ENCODE data around the gene AKAP13.

GRCh38 chr15:85458764-85459163 lies 78.4 kb downstream of the AKAP13 start:
- TF ChIP-seq ZNF639 (tag by site-specific recombination; IDR thresholded peaks at IDR 0.05) (no peak), ZNF658 (tag by site-specific recombination; IDR thresholded peaks at IDR 0.05) (no peak), ZNF324 (tag by site-specific recombination; IDR thresholded peaks at IDR 0.05) (no peak), ZBTB8A (tag by site-specific recombination; IDR thresholded peaks at IDR 0.05) (no peak), TCF7L2 (IDR thresholded peaks at IDR 0.05; ENCODE audit: borderline replicate concordance, low read depth, low read length) (no peak), ZNF140 (tag by site-specific recombination; IDR thresholded peaks at IDR 0.05) (no peak), ZNF423 (tag by site-specific recombination; IDR thresholded peaks at IDR 0.05) (no peak), PRDM10 (tag by site-specific recombination; IDR thresholded peaks at IDR 0.05) (no peak)
- TF ChIP-seq, protein P1, sequence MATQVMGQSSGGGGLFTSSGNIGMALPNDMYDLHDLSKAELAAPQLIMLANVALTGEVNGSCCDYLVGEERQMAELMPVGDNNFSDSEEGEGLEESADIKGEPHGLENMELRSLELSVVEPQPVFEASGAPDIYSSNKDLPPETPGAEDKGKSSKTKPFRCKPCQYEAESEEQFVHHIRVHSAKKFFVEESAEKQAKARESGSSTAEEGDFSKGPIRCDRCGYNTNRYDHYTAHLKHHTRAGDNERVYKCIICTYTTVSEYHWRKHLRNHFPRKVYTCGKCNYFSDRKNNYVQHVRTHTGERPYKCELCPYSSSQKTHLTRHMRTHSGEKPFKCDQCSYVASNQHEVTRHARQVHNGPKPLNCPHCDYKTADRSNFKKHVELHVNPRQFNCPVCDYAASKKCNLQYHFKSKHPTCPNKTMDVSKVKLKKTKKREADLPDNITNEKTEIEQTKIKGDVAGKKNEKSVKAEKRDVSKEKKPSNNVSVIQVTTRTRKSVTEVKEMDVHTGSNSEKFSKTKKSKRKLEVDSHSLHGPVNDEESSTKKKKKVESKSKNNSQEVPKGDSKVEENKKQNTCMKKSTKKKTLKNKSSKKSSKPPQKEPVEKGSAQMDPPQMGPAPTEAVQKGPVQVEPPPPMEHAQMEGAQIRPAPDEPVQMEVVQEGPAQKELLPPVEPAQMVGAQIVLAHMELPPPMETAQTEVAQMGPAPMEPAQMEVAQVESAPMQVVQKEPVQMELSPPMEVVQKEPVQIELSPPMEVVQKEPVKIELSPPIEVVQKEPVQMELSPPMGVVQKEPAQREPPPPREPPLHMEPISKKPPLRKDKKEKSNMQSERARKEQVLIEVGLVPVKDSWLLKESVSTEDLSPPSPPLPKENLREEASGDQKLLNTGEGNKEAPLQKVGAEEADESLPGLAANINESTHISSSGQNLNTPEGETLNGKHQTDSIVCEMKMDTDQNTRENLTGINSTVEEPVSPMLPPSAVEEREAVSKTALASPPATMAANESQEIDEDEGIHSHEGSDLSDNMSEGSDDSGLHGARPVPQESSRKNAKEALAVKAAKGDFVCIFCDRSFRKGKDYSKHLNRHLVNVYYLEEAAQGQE (tag by site-specific recombination; IDR thresholded peaks at IDR 0.05), result no peak
- TF ChIP-seq, protein P2, sequence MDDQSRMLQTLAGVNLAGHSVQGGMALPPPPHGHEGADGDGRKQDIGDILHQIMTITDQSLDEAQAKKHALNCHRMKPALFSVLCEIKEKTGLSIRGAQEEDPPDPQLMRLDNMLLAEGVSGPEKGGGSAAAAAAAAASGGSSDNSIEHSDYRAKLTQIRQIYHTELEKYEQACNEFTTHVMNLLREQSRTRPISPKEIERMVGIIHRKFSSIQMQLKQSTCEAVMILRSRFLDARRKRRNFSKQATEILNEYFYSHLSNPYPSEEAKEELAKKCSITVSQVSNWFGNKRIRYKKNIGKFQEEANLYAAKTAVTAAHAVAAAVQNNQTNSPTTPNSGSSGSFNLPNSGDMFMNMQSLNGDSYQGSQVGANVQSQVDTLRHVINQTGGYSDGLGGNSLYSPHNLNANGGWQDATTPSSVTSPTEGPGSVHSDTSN (CRISPR knock-in tag; IDR thresholded peaks at IDR 0.05), result no peak
- TF ChIP-seq, protein P3, sequence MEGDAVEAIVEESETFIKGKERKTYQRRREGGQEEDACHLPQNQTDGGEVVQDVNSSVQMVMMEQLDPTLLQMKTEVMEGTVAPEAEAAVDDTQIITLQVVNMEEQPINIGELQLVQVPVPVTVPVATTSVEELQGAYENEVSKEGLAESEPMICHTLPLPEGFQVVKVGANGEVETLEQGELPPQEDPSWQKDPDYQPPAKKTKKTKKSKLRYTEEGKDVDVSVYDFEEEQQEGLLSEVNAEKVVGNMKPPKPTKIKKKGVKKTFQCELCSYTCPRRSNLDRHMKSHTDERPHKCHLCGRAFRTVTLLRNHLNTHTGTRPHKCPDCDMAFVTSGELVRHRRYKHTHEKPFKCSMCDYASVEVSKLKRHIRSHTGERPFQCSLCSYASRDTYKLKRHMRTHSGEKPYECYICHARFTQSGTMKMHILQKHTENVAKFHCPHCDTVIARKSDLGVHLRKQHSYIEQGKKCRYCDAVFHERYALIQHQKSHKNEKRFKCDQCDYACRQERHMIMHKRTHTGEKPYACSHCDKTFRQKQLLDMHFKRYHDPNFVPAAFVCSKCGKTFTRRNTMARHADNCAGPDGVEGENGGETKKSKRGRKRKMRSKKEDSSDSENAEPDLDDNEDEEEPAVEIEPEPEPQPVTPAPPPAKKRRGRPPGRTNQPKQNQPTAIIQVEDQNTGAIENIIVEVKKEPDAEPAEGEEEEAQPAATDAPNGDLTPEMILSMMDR (tag by site-specific recombination; IDR thresholded peaks at IDR 0.05), result no peak
- TF ChIP-seq, protein P4, sequence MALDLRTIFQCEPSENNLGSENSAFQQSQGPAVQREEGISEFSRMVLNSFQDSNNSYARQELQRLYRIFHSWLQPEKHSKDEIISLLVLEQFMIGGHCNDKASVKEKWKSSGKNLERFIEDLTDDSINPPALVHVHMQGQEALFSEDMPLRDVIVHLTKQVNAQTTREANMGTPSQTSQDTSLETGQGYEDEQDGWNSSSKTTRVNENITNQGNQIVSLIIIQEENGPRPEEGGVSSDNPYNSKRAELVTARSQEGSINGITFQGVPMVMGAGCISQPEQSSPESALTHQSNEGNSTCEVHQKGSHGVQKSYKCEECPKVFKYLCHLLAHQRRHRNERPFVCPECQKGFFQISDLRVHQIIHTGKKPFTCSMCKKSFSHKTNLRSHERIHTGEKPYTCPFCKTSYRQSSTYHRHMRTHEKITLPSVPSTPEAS (tag by site-specific recombination; IDR thresholded peaks at IDR 0.05), result no peak

Data from HEK293 (cell line).